A549 (cell line): ENCODE data around the gene WRNIP1. TPM values are rescaled to one million over a fixed set of nuclear protein-coding genes. Genes with fewer than 3 reads are reported as not detected.

Source experiments
- ATAC-seq, 2 experiments: fragments of 200-7000 bp in 1 of 2; fragments of >200 bp in 1 of 2; cut with Nextera tagmentation in 1 of 2; cut with Tn5 transposase in 1 of 2; 3 replicates each; pipeline versions ENCODE4 v1.8.0 to v1.9.1; 2018 to 2020; ENCODE audit warnings: mild to moderate bottlenecking in 1 of 2, moderate library complexity in 1 of 2
- CTCF ChIA-PET: fragments of 300-600 bp; sonication (Branson Sonifier 250); formaldehyde crosslinking; extraction: SDS; loops from one replicate; lab custom pipeline; 2021; ENCODE audit warnings: antibody characterized with exemption, inconsistent platforms; lab: Yijun Ruan, JAX
- POLR2A ChIA-PET: fragments of 350-600 bp; formaldehyde crosslinking; extraction: SDS; loops from one replicate; lab custom pipeline; 2021; ENCODE audit warnings: antibody characterized with exemption, inconsistent platforms; lab: Yijun Ruan, JAX
- DNase-seq, 2 experiments: peaks; one replicate each; pipeline versions ENCODE4 v3.0.0 to v3.0.0-alpha.2; 2011 to 2016; ENCODE audit warnings: low read depth in 1 of 2, low spot score in 1 of 2
- FAIRE-seq: peaks from 2 replicates; lab custom pipeline; 2011; peaks lifted over from hg19 to GRCh38; lab: Jason Lieb, UNC
- H3K27ac ChIP-seq, 2 experiments: fragments of >200 bp; sonication (Bioruptor Twin); formaldehyde crosslinking; 3 replicates each; pipeline ENCODE4 v1.5.1; 2016 to 2017
- H3K4me1 ChIP-seq: fragments of >200 bp; sonication (Bioruptor Twin); formaldehyde crosslinking; 3 replicates; pipeline ENCODE4 v1.6.1; 2016
- H3K4me2 ChIP-seq: fragments of >200 bp; sonication (Bioruptor Twin); formaldehyde crosslinking; 3 replicates; pipeline ENCODE4 v1.6.1; 2016
- H3K4me3 ChIP-seq: fragments of >200 bp; sonication (Bioruptor Twin); formaldehyde crosslinking; 3 replicates; pipeline ENCODE4 v1.5.1; 2016
- H3K9me3 ChIP-seq: fragments of >200 bp; sonication (Bioruptor Twin); formaldehyde crosslinking; 3 replicates; pipeline ENCODE4 v1.6.1; 2016
- ATOH8 ChIP-seq: fragments of 250-450 bp; sonication (Bioruptor Pico); IDR thresholded peaks from 2 replicates; pipeline ENCODE4 v1.5.0; 2020; ENCODE audit warnings: low read depth, mild to moderate bottlenecking, moderate library complexity
- CBX8 ChIP-seq: fragments of 200-600 bp; sonication (generic); IDR thresholded peaks from 2 replicates; pipeline ENCODE4 v1.6.1; 2016
- CHD2 ChIP-seq: fragments of 150-350 bp; IDR thresholded peaks from 2 replicates; pipeline ENCODE4 v1.6.1; 2014; ENCODE audit warnings: low read length; ENCODE audit not compliant: partially characterized antibody
- CHD4 ChIP-seq: fragments of 200-600 bp; sonication (generic); IDR thresholded peaks from 2 replicates; pipeline ENCODE4 v1.6.1; 2016; ENCODE audit warnings: antibody characterized with exemption, mild to moderate bottlenecking, borderline replicate concordance
- E2F6 ChIP-seq: IDR thresholded peaks from 2 replicates; pipeline ENCODE4 v1.6.1; 2012; ENCODE audit warnings: low read depth, borderline replicate concordance
- EHF ChIP-seq: fragments of 250-450 bp; sonication (Bioruptor Pico); IDR thresholded peaks from 2 replicates; pipeline ENCODE4 v1.5.0; 2020; ENCODE audit warnings: mild to moderate bottlenecking
- ELK1 ChIP-seq: fragments of 150-350 bp; IDR thresholded peaks from 2 replicates; pipeline ENCODE4 v1.6.1; 2014; ENCODE audit warnings: low read depth, mild to moderate bottlenecking, low read length
- EP300 ChIP-seq, 2 experiments: fragments of >200 bp; sonication (Bioruptor Twin); formaldehyde crosslinking; IDR thresholded peaks; 2 replicates in 1 of 2; 3 replicates in 1 of 2; pipeline ENCODE4 v1.6.1; 2016 to 2017
- ESRRA ChIP-seq: fragments of 150-350 bp; IDR thresholded peaks from 2 replicates; pipeline ENCODE4 v1.6.1; 2014; ENCODE audit warnings: mild to moderate bottlenecking, low read length, borderline replicate concordance
- FOSB ChIP-seq: fragments of 250-450 bp; sonication (Bioruptor Pico); IDR thresholded peaks from 2 replicates; pipeline ENCODE4 v1.5.0; 2020; ENCODE audit warnings: mild to moderate bottlenecking, moderate library complexity
- FOSL2 ChIP-seq, 2 experiments: fragments of 450-650 bp in 1 of 2; fragments of >200 bp in 1 of 2; sonication (Bioruptor Twin) in 1 of 2; formaldehyde crosslinking; IDR thresholded peaks; 2 replicates each; pipeline versions ENCODE4 v1.5.0 to v1.6.1; 2016 to 2020; ENCODE audit warnings: mild to moderate bottlenecking in 1 of 2, moderate library complexity in 1 of 2
- FOXS1 ChIP-seq: fragments of 250-450 bp; sonication (Bioruptor Pico); IDR thresholded peaks from 2 replicates; pipeline ENCODE4 v1.5.0; 2020; ENCODE audit warnings: mild to moderate bottlenecking, moderate library complexity
- HOXA7 ChIP-seq: fragments of 250-450 bp; sonication (Bioruptor Pico); IDR thresholded peaks from 2 replicates; pipeline ENCODE4 v1.5.0; 2020; ENCODE audit warnings: mild to moderate bottlenecking, moderate library complexity
- HOXB13 ChIP-seq: fragments of 250-450 bp; sonication (Bioruptor Pico); IDR thresholded peaks from 2 replicates; pipeline ENCODE4 v1.5.0; 2020; ENCODE audit warnings: low read depth, mild to moderate bottlenecking, moderate library complexity
- HOXB5 ChIP-seq: fragments of 250-450 bp; sonication (Bioruptor Pico); IDR thresholded peaks from 2 replicates; pipeline ENCODE4 v1.5.0; 2020; ENCODE audit warnings: mild to moderate bottlenecking, moderate library complexity
- JUN ChIP-seq, 2 experiments: fragments of >200 bp; sonication (Bioruptor Twin); formaldehyde crosslinking; IDR thresholded peaks; 2 replicates in 1 of 2; 3 replicates in 1 of 2; pipeline ENCODE4 v1.6.1; 2016 to 2017
- KDM1A ChIP-seq: fragments of 200-600 bp; sonication (generic); IDR thresholded peaks from 2 replicates; pipeline ENCODE4 v1.6.1; 2016; ENCODE audit warnings: low read depth, mild to moderate bottlenecking
- KDM5A ChIP-seq: fragments of 200-600 bp; sonication (generic); IDR thresholded peaks from 2 replicates; pipeline ENCODE4 v1.6.1; 2016; ENCODE audit warnings: antibody characterized with exemption, mild to moderate bottlenecking
- NR3C1 ChIP-seq: fragments of >200 bp; sonication (Bioruptor Twin); formaldehyde crosslinking; IDR thresholded peaks from 3 replicates; pipeline ENCODE4 v1.6.1; 2017
- PHF8 ChIP-seq: fragments of 200-600 bp; sonication (generic); IDR thresholded peaks from 2 replicates; pipeline ENCODE4 v1.6.1; 2016; ENCODE audit warnings: low read depth, mild to moderate bottlenecking, antibody characterized with exemption, moderate library complexity, borderline replicate concordance
- RAD21 ChIP-seq, 2 experiments: fragments of >200 bp in 1 of 2; sonication (Bioruptor Twin) in 1 of 2; formaldehyde crosslinking in 1 of 2; IDR thresholded peaks in 1 of 2; conservative IDR thresholded peaks in 1 of 2; 2 replicates in 1 of 2; 3 replicates in 1 of 2; pipeline ENCODE4 v1.6.1; 2012 to 2018; ENCODE audit warnings: inconsistent platforms in 1 of 2
- RNF2 ChIP-seq: fragments of 200-600 bp; sonication (generic); IDR thresholded peaks from 2 replicates; pipeline ENCODE4 v1.6.1; 2016; ENCODE audit warnings: low read depth, mild to moderate bottlenecking, antibody characterized with exemption, moderate library complexity, borderline replicate concordance
- SMC3 ChIP-seq: fragments of >200 bp; sonication (Bioruptor Twin); formaldehyde crosslinking; IDR thresholded peaks from 3 replicates; pipeline ENCODE4 v1.6.1; 2018; ENCODE audit warnings: inconsistent platforms
- TFCP2L1 ChIP-seq: fragments of 250-450 bp; sonication (Bioruptor Pico); IDR thresholded peaks from 2 replicates; pipeline ENCODE4 v1.5.0; 2021; ENCODE audit warnings: mild to moderate bottlenecking
- ZC3H11A ChIP-seq: fragments of 450-650 bp; IDR thresholded peaks from 2 replicates; pipeline ENCODE4 v1.6.1; 2014; ENCODE audit warnings: antibody characterized with exemption, mild to moderate bottlenecking
- ZSCAN20 ChIP-seq: fragments of 250-450 bp; sonication (Bioruptor Pico); IDR thresholded peaks from 2 replicates; pipeline ENCODE4 v1.8.0; 2022; ENCODE audit warnings: mild to moderate bottlenecking, moderate library complexity
- WGBS: methylation state at CpG from one replicate; pipeline ENCODE4 v1.1.6; 2017; ENCODE audit errors: missing lambda C conversion rate; 5-methylcytosine and 5-hydroxymethylcytosine counted together
- polyA plus RNA-seq, 4 experiments: library from polyadenylated mRNA; depleted of rRNA in 3 of 4; stranded (reverse); fragments of >200 nt; fragmentation: RNase III in 1 of 4; extraction: RNeasy Plus Mini Kit Qiagen cat#74134 plus additional on column Dnase treatment in 1 of 4; gene quantifications; 2 replicates in 3 of 4; 3 replicates in 1 of 4; pipeline ENCODE4 v1.2.3, GENCODE V29; 2011 to 2017
- TF ChIP-seq, protein P1 (sequence below): IDR thresholded peaks from 2 replicates; pipeline ENCODE4 v1.6.1; 2012

The WRNIP1 gene
- polyA plus RNA-seq, 2 of the 4 experiments (the other 2 are of a cell fraction) = 27.7 to 32.2 TPM

- Histone ChIP-seq H3K9me3 (no peaks in the 10 kb centered on the region), H3K4me2 (peak overlapping the region; percentile 88), H3K4me3 (peak overlapping the region; percentile 96), H3K4me1 (peaks cover 29% of the 10 kb centered on the region; the same call in 2 of the 3 replicates)
- FAIRE-seq = no peak
- CTCF ChIA-PET = interaction anchor here (1.0 to 4.5 kb wide), 6 partner anchors 8 to 1171 kb away, joined by 3 to 24 read pairs (median 6); no protein-coding TSS in a partner anchor
- POLR2A ChIA-PET = interaction anchor here (0.5 to 2.0 kb wide), 3 partner anchors 24 to 205 kb away, joined by 3 to 7 read pairs (median 5); partner anchors contain the start of gene SERPINB1
- TF ChIP-seq ELK1 (no peak), HOXB5 (CRISPR knock-in tag) (no peak), JUN (IDR thresholded peaks at IDR 0.05) (no peak), ZSCAN20 (no peak), EHF (no peak), FOSB (CRISPR knock-in tag) (no peak), CBX8 (no peak), CHD2 (no peak), ZC3H11A (no peak), HOXB13 (no peak), EP300 (IDR thresholded peaks at IDR 0.05) (no peak)
- TF ChIP-seq, protein P1, sequence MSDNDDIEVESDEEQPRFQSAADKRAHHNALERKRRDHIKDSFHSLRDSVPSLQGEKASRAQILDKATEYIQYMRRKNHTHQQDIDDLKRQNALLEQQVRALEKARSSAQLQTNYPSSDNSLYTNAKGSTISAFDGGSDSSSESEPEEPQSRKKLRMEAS = no peak
- TF ChIP-seq, all 56 proteins: peak for 0
- WGBS = 6% methylated on average over 13 of the region's 13 CpGs
- no peak for DNase-seq
- peak overlapping the region; percentile 83 to 98 for H3K27ac ChIP-seq
- ATAC-seq = no peak
Observed at GRCh38 chr6:2766767-2767656, 1.8 kb downstream of the WRNIP1 start.

DNA sequence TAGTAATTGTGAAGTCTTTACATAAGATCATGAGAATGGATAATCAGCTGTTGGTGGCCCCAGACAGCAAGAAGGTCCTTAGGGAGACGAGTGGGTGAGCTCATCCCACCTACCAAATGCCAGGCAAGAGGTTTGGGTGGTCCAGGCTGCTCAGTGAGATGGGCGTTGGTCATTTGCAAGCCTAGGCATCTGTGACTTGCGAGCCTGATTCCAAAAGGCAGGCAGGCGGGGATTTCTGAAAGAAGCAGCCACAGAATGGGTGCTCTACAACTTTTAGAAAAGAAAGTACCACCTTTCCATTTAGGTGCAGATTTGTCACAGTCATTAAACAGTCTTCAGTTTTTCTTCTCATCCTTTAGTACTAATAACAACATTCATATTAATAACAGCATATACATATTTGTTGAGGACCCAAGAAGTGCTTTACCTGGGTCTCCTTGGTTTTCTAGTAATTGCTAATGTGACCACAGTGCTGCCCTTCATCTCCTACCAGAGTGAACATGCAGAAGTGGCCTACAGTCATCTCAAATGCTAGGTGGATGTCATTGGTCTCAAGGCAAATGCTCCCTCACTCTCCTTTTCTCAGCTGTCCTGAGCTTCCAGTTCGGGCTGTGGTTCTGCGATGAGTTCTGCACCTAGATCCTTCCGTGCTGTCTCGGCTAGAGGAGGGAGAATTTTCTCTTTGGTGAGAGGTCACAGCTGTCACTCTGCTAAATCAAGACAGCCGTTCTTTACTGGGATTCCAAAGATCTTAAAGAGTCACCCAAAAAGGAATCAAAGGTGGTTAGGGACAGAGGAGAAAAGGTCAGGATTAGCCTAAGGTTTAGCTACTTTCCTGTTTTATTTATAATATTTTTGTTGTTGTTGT lies 2.7 kb downstream of the WRNIP1 start:
- FAIRE-seq = no peak
- peak overlapping the region in 1 of 2 experiments; percentile 43; a peak in 3 of 6 replicates for H3K27ac ChIP-seq

DNA sequence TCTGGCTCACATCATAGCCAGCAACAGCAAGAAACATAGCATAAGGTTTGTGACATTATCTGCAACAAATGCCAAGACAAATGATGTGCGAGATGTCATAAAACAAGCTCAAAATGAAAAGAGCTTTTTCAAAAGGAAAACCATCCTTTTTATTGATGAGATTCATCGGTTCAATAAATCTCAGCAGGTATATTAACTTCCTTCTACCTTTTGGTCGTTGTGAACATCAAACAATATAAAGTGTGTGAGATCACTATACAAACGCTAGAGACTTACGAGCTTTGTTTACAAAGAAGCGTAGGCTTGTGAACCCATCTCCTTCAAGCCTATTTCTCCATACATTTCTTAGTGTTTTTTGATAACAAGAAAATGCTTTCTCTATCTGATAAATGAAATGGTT lies 3.5 kb downstream of the WRNIP1 start:
- CTCF ChIA-PET = interaction anchor here (0.7 to 4.5 kb wide), 6 partner anchors 9 to 183 kb away, joined by 3 to 24 read pairs (median 4); partner anchors contain the start of gene MYLK4
- no peak for FAIRE-seq
- H3K27ac ChIP-seq = no peak overlapping the region
- TF ChIP-seq CHD4 (no peak), HOXA7 (CRISPR knock-in tag) (no peak), TFCP2L1 (CRISPR knock-in tag) (no peak), ESRRA (no peak), KDM1A (no peak), RAD21 (conservative IDR thresholded peaks at IDR 0.05 in 1 of 2, IDR thresholded peaks at IDR 0.05 in 1 of 2) (no peak), KDM5A (no peak), ATOH8 (CRISPR knock-in tag) (no peak), SMC3 (no peak), FOSL2 (IDR thresholded peaks at IDR 0.05) (no peak), FOSL2 (CRISPR knock-in tag; IDR thresholded peaks at IDR 0.05) (no peak), RNF2 (no peak), ZC3H11A (no peak), E2F6 (no peak), NR3C1 (no peak), FOXS1 (no peak)
- POLR2A ChIA-PET = no interaction called here
- no peaks in the 10 kb centered on the region for H3K9me3 ChIP-seq
- WGBS = 29% methylated on average over 6 of the region's 6 CpGs
- ATAC-seq = no peak
- peak overlapping the region; percentile 88 for H3K4me2 ChIP-seq
- H3K4me3 ChIP-seq = peak overlapping the region; percentile 96; the same call in 1 of the 3 replicates
- no peak for DNase-seq
- peaks cover 29% of the 10 kb centered on the region; the same call in 2 of the 3 replicates for H3K4me1 ChIP-seq

More for the DNA sequence above, 2.7 kb downstream of the WRNIP1 start:
- ChIA-PET CTCF (interaction anchor here (0.7 to 4.5 kb wide), 9 partner anchors 10 to 1172 kb away, joined by 3 to 24 read pairs (median 4); partner anchors contain the start of gene MYLK4), POLR2A (interaction anchor here (0.5 kb wide), 1 partner anchor 204 kb away, joined by 3 read pairs; no protein-coding TSS in a partner anchor)
- Histone ChIP-seq H3K9me3 (no peaks in the 10 kb centered on the region), H3K4me1 (peaks cover 29% of the 10 kb centered on the region; the same call in 2 of the 3 replicates), H3K4me2 (peak overlapping the region; percentile 88), H3K4me3 (peak overlapping the region; percentile 96)
- TF ChIP-seq PHF8 (no peak), FOSB (CRISPR knock-in tag) (no peak)
- ATAC-seq (no peak), DNase-seq (no peak)
- WGBS = 47% methylated on average over 9 of the region's 9 CpGs
